Thoracic aorta (tissue), 2 donors: ENCODE data around the gene ANKRD33B. TPM values are rescaled to one million over a fixed set of nuclear protein-coding genes. Genes with fewer than 3 reads are reported as not detected.
"Not testable (repeated sequence)": the region's sequence is repeated elsewhere in the genome, so short reads cannot be mapped to it uniquely, and the experiment has no call there.

ENCODE experiments used
- ATAC-seq: fragments of 150-250 bp; one replicate; pipeline ENCODE4 v1.8.0; 2017; ENCODE audit warnings: low read depth; ENCODE audit not compliant: insufficient number of reproducible peaks, low FRiP score
- DNase-seq: peaks from one replicate; pipeline ENCODE4 v3.0.0-alpha.2; 2020; ENCODE audit warnings: low spot score
- H3K27ac ChIP-seq, 2 donors: fragments of 200-600 bp; sonication (generic); 1 replicate in 1 of 2; 2 replicates in 1 of 2; pipeline ENCODE4 v1.5.1; 2016; ENCODE audit warnings: mild to moderate bottlenecking in 2 of 2, moderate library complexity in 2 of 2
- H3K27me3 ChIP-seq: fragments of 200-600 bp; sonication (generic); replicated peaks from 2 replicates; pipeline ENCODE4 v1.6.0; 2016; ENCODE audit warnings: mild to moderate bottlenecking; ENCODE audit not compliant: insufficient read depth
- H3K36me3 ChIP-seq: fragments of 200-600 bp; sonication (generic); one replicate; pipeline ENCODE4 v1.5.1; 2016
- H3K4me1 ChIP-seq, 2 donors: fragments of 200-600 bp; sonication (generic); 1 replicate in 1 of 2; 2 replicates in 1 of 2; pipeline versions ENCODE4 v1.5.1 to v1.6.0; 2016; ENCODE audit warnings: low read depth in 2 of 2, mild to moderate bottlenecking in 1 of 2; ENCODE audit not compliant: control insufficient read depth in 1 of 2
- H3K4me3 ChIP-seq: fragments of 200-600 bp; sonication (generic); 2 replicates; pipeline ENCODE4 v1.5.1; 2016; ENCODE audit warnings: mild to moderate bottlenecking
- H3K9me3 ChIP-seq: fragments of 200-600 bp; sonication (generic); 2 replicates; pipeline ENCODE4 v1.5.1; 2016
- CTCF ChIP-seq: fragments of 200-600 bp; sonication (generic); IDR thresholded peaks from one replicate; pipeline ENCODE4 v1.5.1; 2019; ENCODE audit warnings: antibody characterized with exemption
- total RNA-seq, 2 donors: library from RNA; depleted of rRNA; stranded (reverse); fragments of >200 nt; gene quantifications; one replicate each; pipeline versions ENCODE4 v1.1.0 to v1.2.3, GENCODE V29; 2016

The ANKRD33B gene
- total RNA-seq, 2 donors from 2014 or later, result 4.9 to 5.7 TPM

DNA sequence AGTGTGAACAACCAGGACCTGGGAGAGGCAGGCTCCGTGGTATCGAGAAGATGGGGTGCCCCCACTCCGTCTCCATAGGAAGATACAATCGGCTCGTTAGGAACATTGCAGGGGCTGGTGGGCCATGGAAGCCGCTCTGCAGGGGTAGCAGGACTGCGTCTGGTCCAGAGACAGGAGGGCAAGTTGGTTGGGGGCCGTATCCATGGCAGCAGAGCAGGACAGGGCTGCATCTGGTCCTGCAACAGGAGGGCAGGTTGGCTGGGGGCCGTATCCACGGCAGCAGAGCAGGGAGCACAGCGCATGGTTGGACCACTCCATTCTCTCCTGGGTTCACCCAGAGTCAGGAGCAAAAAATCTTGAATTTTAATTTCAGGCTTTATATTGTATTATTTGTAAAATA, 98.2 kb downstream of the ANKRD33B start:
- no peak overlapping the region for H3K27ac ChIP-seq
- ATAC-seq (no peak), DNase-seq (no peak)
- H3K27me3 ChIP-seq, result no peaks in the 10 kb centered on the region
- H3K9me3 ChIP-seq, result no peaks in the 10 kb centered on the region
- no peak overlapping the region for H3K4me3 ChIP-seq
- H3K36me3 ChIP-seq, result no peaks in the 10 kb centered on the region
- TF ChIP-seq CTCF, result no peak
- peaks cover 0 to 4% of the 10 kb centered on the region in 2 donors for H3K4me1 ChIP-seq

- Histone ChIP-seq H3K27me3 (no peaks in the 10 kb centered on the region), H3K9me3 (no peaks in the 10 kb centered on the region), H3K27ac (no peak overlapping the region), H3K4me3 (no peak overlapping the region), H3K4me1 (peaks cover 0 to 4% of the 10 kb centered on the region in 2 donors), H3K36me3 (no peaks in the 10 kb centered on the region)
- no peak for DNase-seq
- TF ChIP-seq CTCF, result no peak
- no peak for ATAC-seq
Measured at GRCh38 chr5:10662661-10663488, 99.0 kb downstream of the ANKRD33B start.

DNA sequence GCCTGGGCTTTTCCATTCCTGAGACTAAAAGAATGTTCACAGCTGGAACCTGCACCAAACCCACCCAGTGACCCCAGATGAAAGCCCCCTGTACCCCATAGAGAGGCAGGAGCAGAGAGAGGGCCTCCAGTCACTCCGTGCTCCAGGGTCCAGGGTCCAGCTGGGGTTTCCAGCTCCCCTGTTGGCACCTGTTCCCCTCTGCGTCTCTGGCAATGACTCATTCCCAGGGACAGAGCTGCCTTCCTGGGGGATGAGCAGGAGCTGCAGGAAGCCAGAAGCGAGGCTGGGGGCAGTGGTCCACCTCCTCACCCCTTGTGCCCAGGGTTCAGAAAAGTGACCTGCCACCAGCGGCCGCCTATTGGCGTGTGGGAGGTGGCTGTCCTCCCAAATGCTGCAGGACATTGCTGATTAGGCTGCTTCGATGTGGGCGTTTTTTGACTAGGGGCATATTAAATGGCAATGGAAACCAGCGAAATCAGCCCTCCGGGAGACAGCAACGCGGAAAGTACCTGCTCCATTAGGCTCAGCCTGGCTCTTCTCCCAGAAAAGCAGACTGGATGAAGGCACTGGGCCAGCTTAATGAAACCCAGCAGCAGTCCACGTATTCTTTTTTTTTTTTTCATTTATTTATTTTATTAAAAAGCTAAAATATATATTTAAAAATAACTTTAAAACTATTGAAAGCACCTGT, 99.8 kb downstream of the ANKRD33B start:
- no peaks in the 10 kb centered on the region for H3K36me3 ChIP-seq
- TF ChIP-seq CTCF, result no peak
- no peak overlapping the region for H3K27ac ChIP-seq
- DNase-seq (no peak), ATAC-seq (no peak)
- H3K4me3 ChIP-seq, result no peak overlapping the region
- no peaks in the 10 kb centered on the region for H3K9me3 ChIP-seq
- peaks cover 0 to 4% of the 10 kb centered on the region in 2 donors for H3K4me1 ChIP-seq
- H3K27me3 ChIP-seq, result no peaks in the 10 kb centered on the region

DNA sequence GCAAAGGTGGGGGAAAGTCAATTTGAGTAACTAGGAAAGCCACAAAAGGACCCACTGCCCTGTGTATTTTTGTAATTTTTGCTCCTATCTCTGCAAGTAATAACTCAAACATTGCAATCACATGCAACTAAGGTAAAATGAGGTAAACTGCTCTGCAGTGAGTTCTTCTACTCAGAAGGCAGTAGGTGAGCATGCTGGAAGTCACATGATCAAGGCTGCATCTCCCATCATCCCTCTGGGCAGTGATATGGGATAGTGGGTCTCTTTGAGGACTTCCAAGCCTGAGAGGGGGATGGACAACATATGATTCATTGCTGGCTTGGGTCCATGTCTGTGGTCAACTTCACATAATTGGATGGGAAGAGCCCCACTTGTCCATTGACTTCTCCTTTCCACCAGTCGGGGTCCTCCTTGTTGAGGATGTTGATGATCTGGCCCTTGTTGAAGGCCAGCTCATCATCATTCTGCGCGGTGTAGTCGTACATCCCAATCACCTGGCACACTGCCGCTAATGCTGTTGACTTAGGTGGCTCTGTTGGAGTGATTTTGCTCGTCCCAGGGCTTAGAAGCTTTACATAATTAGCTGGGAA, 100.4 kb downstream of the ANKRD33B start:
- H3K27me3 ChIP-seq, H3K27ac ChIP-seq, H3K36me3 ChIP-seq, DNase-seq, ATAC-seq, H3K4me3 ChIP-seq, H3K9me3 ChIP-seq, H3K4me1 ChIP-seq: not testable (repeated sequence)

DNA sequence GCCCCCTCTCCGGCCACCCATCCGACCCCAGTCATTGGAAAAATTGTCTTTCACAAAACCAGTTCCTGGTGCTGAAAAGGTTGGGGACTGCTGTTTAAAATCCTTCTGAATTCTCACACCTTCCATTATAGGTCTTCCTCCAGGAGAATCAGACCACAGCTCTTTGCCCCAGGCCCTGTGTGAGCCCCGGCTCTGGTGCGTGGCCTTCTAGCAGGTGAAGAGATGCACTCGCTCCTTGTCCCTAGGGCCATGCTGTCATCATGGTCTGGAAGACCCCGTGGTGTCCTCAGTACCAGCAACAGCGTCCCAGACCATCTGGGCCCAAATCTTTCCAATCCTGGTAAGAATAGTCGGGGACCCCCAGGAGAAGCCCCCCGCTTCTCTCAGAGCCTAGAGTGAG, 101.9 kb downstream of the ANKRD33B start:
- H3K4me1 ChIP-seq, result peaks cover 0 to 4% of the 10 kb centered on the region in 2 donors
- no peak for TF ChIP-seq CTCF
- DNase-seq, result no peak
- no peaks in the 10 kb centered on the region for H3K27me3 ChIP-seq
- ATAC-seq, result no peak
- H3K9me3 ChIP-seq, result no peaks in the 10 kb centered on the region
- H3K27ac ChIP-seq, result no peak overlapping the region
- H3K4me3 ChIP-seq, result no peak overlapping the region
- no peaks in the 10 kb centered on the region for H3K36me3 ChIP-seq
